Aorta (tissue), 5 donors: ENCODE data around the gene ANO4. TPM values are rescaled to one million over a fixed set of nuclear protein-coding genes. Genes with fewer than 3 reads are reported as not detected.
A peak's percentile ranks its signal among the peaks of the same experiment; 100 is the strongest.

ENCODE experiments used
- ATAC-seq: fragments of 200-7000 bp; cut with Tn5 transposase; one replicate; pipeline ENCODE4 v1.9.1; 2022; ENCODE audit warnings: moderate library complexity; ENCODE audit not compliant: low FRiP score
- DNase-seq, 2 donors: peaks; one replicate each; pipeline ENCODE4 v3.0.0-alpha.2; 2020
- H3K27ac ChIP-seq, 2 donors: one replicate each; pipeline ENCODE4 v1.5.1; 2013; ENCODE audit warnings: low read length in 2 of 2, mild to moderate bottlenecking in 2 of 2, moderate library complexity in 2 of 2, control low read depth in 1 of 2, inconsistent platforms in 1 of 2, low read depth in 1 of 2
- H3K27me3 ChIP-seq, 2 donors: one replicate each; pipeline ENCODE4 v1.6.1; 2013; ENCODE audit warnings: control low read depth in 1 of 2, low read length in 1 of 2, mild to moderate bottlenecking in 1 of 2, moderate library complexity in 1 of 2; ENCODE audit not compliant: insufficient read depth in 2 of 2, control insufficient read depth in 1 of 2
- H3K36me3 ChIP-seq, 2 donors: one replicate each; pipeline ENCODE4 v1.6.1; 2013; ENCODE audit warnings: control low read depth in 1 of 2, low read length in 1 of 2, mild to moderate bottlenecking in 1 of 2; ENCODE audit not compliant: insufficient read depth in 2 of 2, control insufficient read depth in 1 of 2
- H3K4me1 ChIP-seq, 2 donors: one replicate each; pipeline ENCODE4 v1.6.1; 2013; ENCODE audit warnings: low read length in 2 of 2, control low read depth in 1 of 2, mild to moderate bottlenecking in 1 of 2, moderate library complexity in 1 of 2; ENCODE audit not compliant: insufficient read depth in 2 of 2, control insufficient read depth in 1 of 2
- H3K4me3 ChIP-seq, 2 donors: one replicate each; pipeline ENCODE4 v1.5.1; 2013; ENCODE audit warnings: low read length in 2 of 2, control low read depth in 1 of 2, mild to moderate bottlenecking in 1 of 2
- H3K9me3 ChIP-seq: one replicate; pipeline ENCODE4 v1.6.1; 2013; ENCODE audit warnings: mild to moderate bottlenecking, low read length; ENCODE audit not compliant: control insufficient read depth
- WGBS, 2 donors: extraction: QIAGEN DNeasy Blood & Tissue Kit; methylation state at CpG; one replicate each; pipeline ENCODE4 v1.1.7; 2013; 5-methylcytosine and 5-hydroxymethylcytosine counted together
- intact Hi-C, 2 donors: fragments of 100-400 bp; cut with DNase I; formaldehyde crosslinking; loops; one replicate each; pipeline versions ENCODE4 v1.14.2 to v1.15.0; 2022
- polyA plus RNA-seq, 2 donors: library from polyadenylated mRNA; stranded (reverse); fragments of 200-250 nt; gene quantifications; one replicate each; pipeline ENCODE4 v1.2.3, GENCODE V29; 2013
- total RNA-seq, 2 donors: library from RNA; stranded (reverse); fragmentation: NEBNext Ultra II Directional; extraction: Animal tissue kit (Norgen Biotek cat#: 25700); gene quantifications; one replicate each; pipeline ENCODE4 v1.2.1, GENCODE V29; 2021
- donor health status: healthy with polysubstance abuse.
- donor health status: Bipolar disorder and iron deficiency.
- donor health status: DM: no; HTN: no; CAD: no.
- donor health status: DM: no; HTN: no; CAD: no.
- donor health status: DM: yes; HTN: yes; CAD: no.

ANO4 gene
- total and polyA plus RNA-seq, 4 donors = 0.32 to 0.42 TPM; not detected in 2

DNA sequence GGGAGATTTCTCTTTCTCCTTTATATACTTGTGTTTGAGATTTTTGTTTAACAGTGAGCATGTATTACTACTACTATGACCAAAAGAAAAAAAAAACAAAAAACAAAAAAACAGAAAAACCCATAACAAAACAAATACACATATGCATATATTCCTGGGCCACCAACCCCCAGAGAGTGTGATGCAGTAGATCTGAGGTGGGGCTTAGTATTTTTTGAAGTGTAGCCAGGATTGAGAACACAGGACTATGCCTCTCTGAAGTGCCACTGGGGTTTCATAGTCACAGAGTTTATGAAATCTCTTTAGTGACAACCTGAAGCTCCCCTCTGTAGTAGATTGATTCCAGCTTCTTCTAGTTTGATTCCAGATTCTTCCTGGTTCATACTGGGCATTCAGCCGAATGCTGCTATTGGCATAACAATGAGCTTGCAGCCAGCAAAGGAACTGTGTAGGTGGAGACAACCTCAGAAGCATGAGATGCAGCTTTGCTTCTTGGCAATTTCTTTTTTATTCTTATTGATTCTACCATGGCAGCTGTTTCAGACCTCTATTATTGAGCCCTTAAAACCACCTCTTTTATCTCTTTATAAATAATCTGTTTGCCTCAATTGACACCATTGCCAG lies 15.5 kb upstream of the ANO4 start:
- H3K4me1 ChIP-seq = no peaks in the 10 kb centered on the region
- peaks cover 2% of the 10 kb centered on the region for H3K9me3 ChIP-seq
- intact Hi-C loops = no loop called here
- H3K27ac ChIP-seq = no peak overlapping the region
- H3K4me3 ChIP-seq = no peak overlapping the region
- no peaks in the 10 kb centered on the region for H3K27me3 ChIP-seq
- no peak for DNase-seq
- ATAC-seq = no peak
- WGBS, 2 donors = 19 to 35% methylated on average over 1 of the region's 1 CpG
- H3K36me3 ChIP-seq = no peaks in the 10 kb centered on the region

DNA sequence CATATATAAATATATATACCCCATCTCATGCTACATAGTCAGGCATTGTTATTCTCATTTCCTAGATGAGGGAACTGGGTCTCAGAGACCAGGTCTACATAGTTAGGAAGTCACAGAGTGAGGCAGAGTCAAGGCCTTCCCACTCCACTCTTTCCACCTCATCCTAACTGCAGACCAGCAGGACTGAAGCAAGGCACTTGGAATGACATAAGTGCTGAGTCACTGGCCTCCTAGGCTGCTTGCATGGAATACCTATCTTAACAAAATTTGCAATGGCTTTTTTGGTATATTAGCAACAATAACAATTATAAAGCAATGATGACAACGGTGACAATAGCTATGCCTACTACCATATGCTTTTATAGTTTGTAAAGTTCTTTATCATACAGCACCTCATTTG lies 5.4 kb upstream of the ANO4 start:
- peaks cover 0 to 2% of the 10 kb centered on the region in 2 donors for H3K27me3 ChIP-seq
- no peaks in the 10 kb centered on the region for H3K36me3 ChIP-seq
- intact Hi-C loops = no loop called here
- no peaks in the 10 kb centered on the region for H3K4me1 ChIP-seq
- 83 to 87% methylated on average over 1 of the region's 1 CpG for WGBS, 2 donors
- peaks cover 4% of the 10 kb centered on the region for H3K9me3 ChIP-seq
- H3K27ac ChIP-seq = no peak overlapping the region
- ATAC-seq = no peak
- H3K4me3 ChIP-seq = no peak overlapping the region
- no peak for DNase-seq

DNA sequence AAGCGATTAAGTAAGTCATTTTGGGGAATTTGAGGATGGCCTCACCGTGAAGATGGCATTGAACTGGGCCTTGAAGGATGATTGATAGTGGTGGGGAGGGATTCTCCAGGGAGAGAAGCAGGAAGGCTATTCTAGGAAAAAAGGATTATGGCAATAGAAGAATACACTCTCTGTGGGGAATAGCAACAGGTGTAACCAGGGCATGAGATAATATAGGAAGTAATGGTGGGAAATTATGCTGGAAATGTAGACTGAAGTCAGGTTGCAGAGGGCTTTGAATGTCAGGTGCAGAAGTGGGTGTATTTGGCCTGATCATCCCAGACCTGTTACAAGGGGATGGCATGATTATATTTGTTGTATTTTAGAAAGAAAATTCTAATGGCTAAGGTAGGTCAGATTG lies 4.6 kb upstream of the ANO4 start:
- Histone ChIP-seq H3K4me3 (no peak overlapping the region), H3K4me1 (no peaks in the 10 kb centered on the region), H3K27me3 (peaks cover 0 to 2% of the 10 kb centered on the region in 2 donors), H3K36me3 (no peaks in the 10 kb centered on the region), H3K27ac (no peak overlapping the region), H3K9me3 (peaks cover 4% of the 10 kb centered on the region)
- DNase-seq (no peak), ATAC-seq (no peak)
- intact Hi-C loops = no loop called here
- 75 to 79% methylated on average over 2 of the region's 2 CpGs for WGBS, 2 donors

DNA sequence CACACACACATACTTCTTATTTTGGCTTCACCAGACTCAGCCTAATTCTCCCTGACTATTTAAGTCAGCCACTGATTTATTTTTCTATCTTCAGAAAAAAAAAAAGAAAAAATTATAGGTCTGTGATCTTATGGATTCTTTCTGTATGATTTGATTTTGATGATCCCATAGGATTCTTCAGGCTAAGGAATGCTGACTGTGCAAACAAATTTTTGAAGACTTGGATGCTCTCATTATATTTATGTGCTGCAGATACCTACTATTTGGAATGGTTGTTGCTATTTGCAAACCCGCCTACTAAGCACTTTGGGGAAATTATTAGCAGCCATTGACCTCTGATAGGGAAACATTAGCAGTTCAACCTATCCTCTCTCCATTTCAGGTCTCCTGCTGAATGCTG lies 4.0 kb upstream of the ANO4 start:
- intact Hi-C loops = no loop called here

DNA sequence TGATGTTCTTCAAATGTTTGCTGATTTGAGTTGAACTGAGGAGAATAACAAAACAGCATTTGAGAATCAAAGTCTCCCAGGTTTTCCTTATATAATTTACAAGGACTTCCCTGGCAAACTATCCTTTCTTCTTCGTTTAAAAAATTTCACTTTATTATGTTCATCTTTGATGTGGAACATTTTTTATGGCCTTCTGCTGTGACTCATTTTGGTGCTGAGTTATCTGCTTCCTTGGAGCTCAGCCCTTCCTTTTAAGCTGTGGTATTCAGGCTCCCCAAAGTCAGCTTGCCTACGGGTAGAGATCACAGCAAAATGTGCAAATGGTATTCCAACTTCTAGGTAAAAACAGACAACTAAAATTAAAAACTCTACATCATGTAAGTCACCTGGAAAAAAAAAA lies 1.4 kb upstream of the ANO4 start:
- no peak for DNase-seq

More for the DNA sequence above, 4.0 kb upstream of the ANO4 start:
- H3K9me3 ChIP-seq = peaks cover 4% of the 10 kb centered on the region
- peaks cover 0 to 2% of the 10 kb centered on the region in 2 donors for H3K27me3 ChIP-seq
- H3K36me3 ChIP-seq = no peaks in the 10 kb centered on the region
- 82 to 87% methylated on average over 1 of the region's 1 CpG for WGBS, 2 donors
- no peak for DNase-seq
- H3K27ac ChIP-seq = no peak overlapping the region
- no peak for ATAC-seq
- H3K4me3 ChIP-seq = no peak overlapping the region
- H3K4me1 ChIP-seq = no peaks in the 10 kb centered on the region

DNA sequence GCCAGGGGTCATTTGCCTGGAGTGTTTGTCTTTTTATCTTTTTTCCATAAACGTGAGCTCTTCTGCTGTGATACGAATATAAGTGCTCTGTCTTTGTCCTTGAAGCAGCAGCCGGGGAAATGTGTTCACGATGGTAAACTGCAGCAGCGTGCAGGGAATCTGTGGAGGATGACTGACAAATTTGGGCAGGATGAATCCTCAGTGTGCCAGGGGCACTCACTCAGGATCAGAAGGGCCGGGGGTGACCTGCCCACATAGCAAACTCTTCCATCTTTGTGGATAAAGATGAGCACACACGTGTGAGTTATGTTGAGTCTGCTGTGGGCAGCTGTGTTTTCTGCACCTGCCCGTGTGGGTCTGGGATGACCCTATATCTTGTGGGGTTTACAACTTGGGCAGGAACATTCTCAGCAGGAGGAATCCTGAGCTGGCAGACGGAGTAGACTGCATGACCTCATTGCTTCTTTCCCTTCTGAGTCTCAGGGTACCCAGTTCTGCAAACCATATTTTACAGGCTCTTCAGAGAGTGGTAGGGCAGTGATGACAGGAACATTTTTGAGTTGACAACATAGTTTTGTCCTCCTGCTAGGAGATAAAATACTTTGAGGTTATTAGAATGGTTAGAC lies 711 bp downstream of the ANO4 start:
- ATAC-seq (peak; percentile 42), DNase-seq (no peak)
- H3K9me3 ChIP-seq = no peaks in the 10 kb centered on the region
- 12 to 14% methylated on average over 9 of the region's 9 CpGs for WGBS, 2 donors
- intact Hi-C loops = no loop called here
- no peaks in the 10 kb centered on the region for H3K36me3 ChIP-seq
- no peak overlapping the region for H3K4me3 ChIP-seq
- H3K27me3 ChIP-seq = no peaks in the 10 kb centered on the region
- no peak overlapping the region for H3K27ac ChIP-seq
- H3K4me1 ChIP-seq = no peaks in the 10 kb centered on the region

More for the DNA sequence above, 1.4 kb upstream of the ANO4 start:
- H3K36me3 ChIP-seq = no peaks in the 10 kb centered on the region
- ATAC-seq = no peak
- no peaks in the 10 kb centered on the region for H3K4me1 ChIP-seq
- 24 to 28% methylated on average over 2 of the region's 2 CpGs for WGBS, 2 donors
- peaks cover 2% of the 10 kb centered on the region for H3K9me3 ChIP-seq
- no peaks in the 10 kb centered on the region for H3K27me3 ChIP-seq
- no peak overlapping the region for H3K4me3 ChIP-seq
- intact Hi-C loops = no loop called here
- no peak overlapping the region for H3K27ac ChIP-seq

DNA sequence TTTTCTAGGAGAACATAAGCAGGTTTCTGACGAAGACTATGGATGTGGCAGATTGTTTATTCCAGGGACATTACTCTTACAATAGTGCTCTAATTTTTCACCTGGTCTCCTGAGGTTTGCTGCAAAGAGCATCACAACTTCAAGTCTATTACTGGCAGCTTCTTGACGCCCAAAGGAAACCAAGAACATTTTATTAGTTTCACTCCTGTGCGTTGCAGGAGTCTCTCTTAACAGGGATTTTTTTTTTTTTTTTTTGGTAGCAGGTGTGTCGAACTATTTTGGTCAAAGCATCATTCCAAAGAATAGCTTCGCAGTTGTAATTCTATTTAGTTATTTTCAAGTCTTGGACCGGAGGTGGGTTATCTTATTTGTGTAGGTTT lies 1.2 kb downstream of the ANO4 start:
- Histone ChIP-seq H3K27me3 (no peaks in the 10 kb centered on the region), H3K4me3 (no peak overlapping the region), H3K36me3 (no peaks in the 10 kb centered on the region), H3K9me3 (no peaks in the 10 kb centered on the region), H3K27ac (no peak overlapping the region), H3K4me1 (no peaks in the 10 kb centered on the region)
- intact Hi-C loops = no loop called here
- 61 to 65% methylated on average over 6 of the region's 6 CpGs for WGBS, 2 donors
- DNase-seq (no peak), ATAC-seq (no peak)

DNA sequence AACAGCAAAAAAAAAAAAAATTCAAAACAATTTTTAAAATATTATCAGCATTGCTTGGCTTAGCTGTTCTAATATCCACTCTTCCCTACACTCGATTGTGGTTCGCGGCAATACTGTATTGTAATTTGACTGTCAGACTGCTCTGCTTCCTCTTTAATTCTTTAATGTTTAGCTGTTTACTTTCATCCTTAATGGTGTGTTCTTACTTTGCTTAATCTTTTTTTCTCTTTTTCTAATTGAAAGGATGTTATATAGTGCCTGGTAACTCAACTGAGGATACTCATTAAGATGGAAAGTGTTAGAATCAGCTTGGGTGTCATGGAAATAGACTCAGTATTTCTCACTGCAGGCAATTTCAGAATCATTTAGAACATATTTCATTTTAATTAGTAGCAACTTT lies 2.0 kb downstream of the ANO4 start:
- H3K27me3 ChIP-seq = no peaks in the 10 kb centered on the region
- 58 to 73% methylated on average over 3 of the region's 3 CpGs for WGBS, 2 donors
- H3K27ac ChIP-seq = no peak overlapping the region
- intact Hi-C loops = no loop called here
- ATAC-seq (no peak), DNase-seq (no peak)
- H3K36me3 ChIP-seq = no peaks in the 10 kb centered on the region
- no peaks in the 10 kb centered on the region for H3K9me3 ChIP-seq
- H3K4me1 ChIP-seq = no peaks in the 10 kb centered on the region
- no peak overlapping the region for H3K4me3 ChIP-seq

DNA sequence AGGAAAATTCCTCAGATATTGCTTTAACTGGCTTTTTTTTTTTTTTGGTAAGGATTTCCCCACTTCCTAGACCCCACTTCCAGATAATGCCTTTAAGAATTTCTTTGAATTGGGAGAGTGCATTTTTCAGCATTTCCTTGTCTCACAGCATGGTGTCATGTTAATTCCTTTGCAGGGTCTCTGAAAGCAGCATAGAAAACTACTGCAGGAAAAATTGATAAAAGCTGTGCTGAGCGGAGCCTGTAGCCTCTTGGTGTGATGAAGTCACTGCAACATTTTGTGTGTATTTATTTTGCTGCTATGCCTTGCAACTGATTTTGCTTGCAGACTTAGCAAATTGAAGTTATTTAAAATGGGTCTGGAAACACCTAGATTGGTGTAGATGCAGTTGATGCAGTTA lies 2.7 kb downstream of the ANO4 start:
- Histone ChIP-seq H3K27me3 (peaks cover 0 to 1% of the 10 kb centered on the region in 2 donors), H3K27ac (no peak overlapping the region), H3K9me3 (no peaks in the 10 kb centered on the region), H3K36me3 (no peaks in the 10 kb centered on the region), H3K4me1 (no peaks in the 10 kb centered on the region), H3K4me3 (no peak overlapping the region)
- intact Hi-C loops = no loop called here
- ATAC-seq (no peak), DNase-seq (no peak)
- 31 to 61% methylated on average over 1 of the region's 1 CpG for WGBS, 2 donors
